ENCODE results near the gene PXK.

The PXK gene

DNA sequence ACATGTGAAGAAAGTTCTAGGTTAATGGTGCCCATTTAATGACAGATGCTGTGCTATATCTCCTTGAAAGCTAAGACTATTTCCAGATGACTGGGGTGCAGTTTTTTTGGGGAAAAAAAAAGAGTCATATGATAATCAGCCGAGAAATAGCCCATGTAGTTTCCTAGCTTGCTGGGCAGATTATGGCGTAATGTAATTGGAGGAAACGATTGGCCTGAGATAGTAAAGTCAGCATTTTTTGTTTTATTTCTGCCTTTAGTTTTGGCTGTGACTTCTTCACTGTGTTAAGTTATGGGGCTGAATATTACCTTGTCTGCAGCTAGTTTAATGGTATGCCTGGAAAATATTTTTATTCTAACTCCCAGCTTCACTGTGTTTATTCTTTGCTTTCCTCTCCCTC lies 77.0 kb downstream of the PXK start:
- DNase-seq (ENCODE audit: low read depth), result no peak
- H3K4me3 ChIP-seq (ENCODE audit: low read depth, low read length), result no peak overlapping the region

GRCh38 chr3:58411036-58411435 lies 78.3 kb downstream of the PXK start:
- no peak for DNase-seq (ENCODE audit: low read depth)
- H3K4me3 ChIP-seq (ENCODE audit: low read depth, low read length), result no peak overlapping the region

GRCh38 chr3:58411851-58412830 lies 79.4 kb downstream of the PXK start:
- DNase-seq (ENCODE audit: low read depth), result no peak
- no peak overlapping the region for H3K4me3 ChIP-seq (ENCODE audit: low read depth, low read length)

DNA sequence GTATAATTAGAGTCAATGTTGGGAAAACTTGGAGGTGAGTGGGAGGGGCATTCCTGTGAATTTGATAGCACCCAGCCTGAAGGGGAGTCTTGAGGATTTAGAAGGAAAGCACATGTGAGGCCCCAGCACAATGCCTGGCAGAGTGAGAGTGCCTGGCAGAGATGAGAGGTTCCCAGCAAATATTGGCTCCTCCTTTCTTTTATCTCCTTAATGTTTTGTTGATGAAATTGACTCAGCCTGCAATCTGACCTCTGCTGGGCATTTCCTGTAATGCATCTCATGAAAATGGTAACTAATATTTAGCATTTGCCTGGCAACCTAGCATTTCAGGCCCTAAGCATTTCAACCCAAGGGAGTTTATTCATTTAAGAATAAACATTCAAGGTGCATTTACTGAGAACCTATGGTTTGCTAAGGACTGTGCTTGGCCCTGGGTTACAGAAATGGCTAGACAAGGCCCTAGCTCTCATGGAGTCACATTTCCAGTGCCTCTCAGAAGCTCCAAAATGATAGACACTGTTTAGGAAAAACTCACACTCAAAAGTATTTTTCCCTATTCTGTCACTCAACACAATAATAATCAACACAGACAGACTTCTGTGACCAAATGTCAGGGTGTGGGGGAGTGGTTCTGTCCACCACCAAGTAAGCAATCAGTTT lies 82.0 kb downstream of the PXK start:
- no peak for DNase-seq (ENCODE audit: low read depth)
- H3K4me3 ChIP-seq (ENCODE audit: low read depth, low read length), result no peak overlapping the region

GRCh38 chr3:58416191-58416590 lies 83.5 kb downstream of the PXK start:
- H3K4me3 ChIP-seq (ENCODE audit: low read depth, low read length), result no peak overlapping the region
- DNase-seq (ENCODE audit: low read depth), result no peak

DNA sequence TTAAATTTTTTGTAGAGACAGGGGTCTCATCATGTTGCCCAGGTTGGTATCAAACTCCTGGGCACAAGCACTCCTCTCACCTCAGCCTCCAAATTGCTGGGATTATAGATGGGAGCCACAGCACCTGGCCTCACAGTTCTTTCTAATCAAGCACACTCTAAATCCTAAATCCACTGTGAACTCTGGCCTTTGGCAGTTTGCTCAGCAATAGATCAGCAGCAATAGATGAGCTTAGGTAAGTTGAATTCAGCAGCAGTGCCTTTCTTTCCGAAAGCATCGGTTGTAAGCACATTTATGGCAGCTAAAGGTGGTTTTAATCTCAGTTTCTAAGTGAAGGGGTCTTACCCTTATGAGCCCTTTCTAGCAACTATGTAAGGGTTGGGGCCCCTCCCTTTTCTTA lies 84.4 kb downstream of the PXK start:
- H3K4me3 ChIP-seq (ENCODE audit: low read depth, low read length), result no peak overlapping the region
- no peak for DNase-seq (ENCODE audit: low read depth)

DNA sequence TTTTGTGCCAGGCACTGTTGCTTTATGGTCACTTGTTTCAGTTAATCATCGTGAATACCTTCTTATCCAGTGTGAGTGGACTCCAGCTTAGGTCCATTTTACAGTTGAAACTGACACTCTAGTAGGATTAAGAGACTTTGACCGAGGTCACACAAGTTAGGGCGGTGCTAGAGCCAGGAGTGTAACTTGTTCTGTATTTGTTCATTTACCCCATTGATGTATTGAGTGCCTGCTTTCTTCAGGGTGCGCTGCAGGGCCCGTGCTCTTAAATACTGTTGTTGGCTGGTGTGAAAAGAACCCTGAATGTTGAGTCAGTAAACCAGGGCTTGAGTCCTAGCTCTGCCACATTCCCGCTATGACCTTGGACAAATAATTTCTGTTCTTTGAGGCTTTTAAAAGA lies 85.5 kb downstream of the PXK start:
- DNase-seq (ENCODE audit: low read depth), result no peak
- no peak overlapping the region for H3K4me3 ChIP-seq (ENCODE audit: low read depth, low read length)

GRCh38 chr3:58419780-58420507 lies 87.3 kb downstream of the PXK start:
- no peak for DNase-seq (ENCODE audit: low read depth)
- H3K4me3 ChIP-seq (ENCODE audit: low read depth, low read length), result no peak overlapping the region

DNA sequence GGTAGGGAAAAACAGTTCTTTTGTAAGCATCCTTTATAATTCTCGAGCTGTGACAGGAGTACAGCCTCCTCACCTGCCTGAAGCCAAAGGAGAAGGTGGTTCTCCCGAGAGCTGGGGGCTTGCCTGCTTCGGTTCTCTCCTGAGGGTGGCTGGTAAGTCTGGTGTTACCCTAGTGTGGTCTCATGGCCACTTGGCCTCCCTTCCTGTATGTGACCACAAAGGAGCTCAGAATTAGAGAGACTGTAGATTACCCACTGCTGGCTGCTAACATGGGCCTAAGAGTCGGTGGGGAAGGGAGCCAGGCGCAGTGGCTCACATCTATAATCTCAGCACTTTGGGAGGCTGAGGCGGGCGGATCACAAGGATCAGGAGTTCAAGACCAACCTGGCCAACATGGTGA lies 88.3 kb downstream of the PXK start:
- H3K4me3 ChIP-seq (ENCODE audit: low read depth, low read length), result no peak overlapping the region
- DNase-seq (ENCODE audit: low read depth), result no peak

- no peak overlapping the region for H3K4me3 ChIP-seq (ENCODE audit: low read depth, low read length)
Measured at GRCh38 chr3:58422756-58423325, 90.1 kb downstream of the PXK start.

DNA sequence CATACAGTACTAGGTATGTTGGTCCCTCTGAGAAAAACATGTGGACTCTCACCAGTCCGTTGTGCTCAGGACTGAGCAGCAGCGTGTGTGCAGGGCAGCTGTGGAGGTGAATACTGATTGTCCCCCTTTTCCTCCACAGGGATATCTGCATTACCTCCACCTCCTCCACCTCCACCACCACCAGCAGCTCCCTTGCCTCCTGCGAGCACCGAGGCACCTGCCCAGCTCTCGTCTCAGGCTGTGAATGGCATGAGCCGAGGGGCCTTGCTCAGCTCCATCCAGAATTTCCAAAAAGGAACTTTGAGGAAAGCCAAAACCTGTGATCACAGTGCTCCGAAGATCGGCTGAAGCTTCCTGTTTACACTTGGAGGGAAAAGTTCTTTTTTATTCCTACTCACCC lies 91.9 kb downstream of the PXK start:
- H3K4me3 ChIP-seq (ENCODE audit: low read depth, low read length), result no peak overlapping the region
- no peak for DNase-seq (ENCODE audit: low read depth)

More at GRCh38 chr3:58422756-58423325, 90.1 kb downstream of the PXK start:
- DNase-seq (ENCODE audit: low read depth), result no peak

DNA sequence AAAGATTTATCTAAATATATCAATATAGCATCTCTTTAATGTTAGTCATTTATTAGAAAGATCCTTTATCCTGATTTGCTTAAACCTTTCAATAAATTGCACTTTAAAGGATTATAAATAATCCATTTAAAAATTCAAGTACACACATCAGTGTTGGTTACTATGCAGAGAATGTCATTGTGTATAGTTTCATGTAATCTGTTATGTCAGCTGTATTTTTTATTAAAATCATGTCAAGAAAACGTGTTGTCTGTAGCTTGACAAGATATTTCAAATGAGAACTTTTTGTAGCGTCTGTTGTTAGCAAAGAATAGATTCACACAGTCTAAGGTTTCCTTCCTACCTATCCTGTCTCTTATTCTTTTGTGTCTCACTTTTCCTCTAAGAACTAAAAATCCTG lies 93.1 kb downstream of the PXK start:
- H3K4me3 ChIP-seq (ENCODE audit: low read depth, low read length), result no peak overlapping the region
- no peak for DNase-seq (ENCODE audit: low read depth)

DNA sequence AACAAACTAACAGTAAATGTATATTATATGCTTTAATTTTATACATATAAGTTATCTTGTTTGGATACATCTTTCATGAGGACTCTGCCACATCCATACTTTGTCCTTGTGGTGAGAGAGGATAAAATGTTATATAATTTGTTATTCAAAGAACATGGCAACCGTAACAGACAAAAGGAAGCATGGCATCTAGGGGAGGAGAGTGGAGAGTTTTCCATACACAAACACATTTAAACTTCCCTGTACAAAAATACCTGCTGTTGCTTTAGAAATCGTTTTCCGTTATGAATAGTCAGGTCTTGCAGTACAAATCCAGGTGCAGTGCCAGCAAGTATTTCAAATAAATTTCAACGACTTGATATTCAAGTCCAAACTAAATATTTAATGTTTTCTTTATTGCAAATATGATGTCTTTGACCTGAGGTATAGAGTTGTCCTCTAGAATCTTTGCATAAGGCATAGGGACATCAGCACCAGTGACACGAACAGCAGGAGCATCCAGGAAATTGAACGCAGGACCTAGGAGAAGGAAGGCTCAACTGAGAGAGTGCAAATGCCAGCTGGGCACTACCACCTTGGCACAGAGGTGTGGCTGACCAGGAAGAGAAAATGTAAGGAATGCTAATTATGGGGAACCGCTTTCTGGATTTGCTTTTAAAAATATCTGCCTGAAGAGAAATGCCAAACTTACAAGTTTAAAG lies 95.1 kb downstream of the PXK start:
- no peak overlapping the region for H3K4me3 ChIP-seq (ENCODE audit: low read depth, low read length)
- DNase-seq (ENCODE audit: low read depth), result no peak

DNA sequence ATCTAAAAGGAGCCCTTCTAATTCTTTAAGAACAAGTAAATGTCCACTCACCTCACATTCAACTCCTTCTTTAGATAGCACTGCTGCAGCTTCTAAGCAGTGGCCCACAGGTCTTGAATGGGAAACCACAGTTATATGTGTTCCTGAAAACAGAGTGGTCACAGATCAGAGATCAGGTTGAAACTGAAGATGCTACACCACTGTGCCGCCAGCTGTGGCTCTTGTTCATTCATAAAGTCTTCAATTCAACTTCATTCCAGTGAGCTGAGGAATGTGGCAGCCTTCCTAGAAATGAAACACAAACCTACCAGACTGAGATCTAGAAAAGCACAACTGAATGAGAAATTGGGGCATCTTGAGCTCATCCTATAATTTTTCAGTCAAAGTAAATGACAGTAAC lies 97.0 kb downstream of the PXK start:
- no peak overlapping the region for H3K4me3 ChIP-seq (ENCODE audit: low read depth, low read length)
- DNase-seq (ENCODE audit: low read depth), result no peak

- peak overlapping the region; percentile 82 for H3K4me3 ChIP-seq (ENCODE audit: low read depth, low read length)
- DNase-seq (ENCODE audit: low read depth), result no peak
Measured at GRCh38 chr3:58432905-58433304, 100.2 kb downstream of the PXK start.

DNA sequence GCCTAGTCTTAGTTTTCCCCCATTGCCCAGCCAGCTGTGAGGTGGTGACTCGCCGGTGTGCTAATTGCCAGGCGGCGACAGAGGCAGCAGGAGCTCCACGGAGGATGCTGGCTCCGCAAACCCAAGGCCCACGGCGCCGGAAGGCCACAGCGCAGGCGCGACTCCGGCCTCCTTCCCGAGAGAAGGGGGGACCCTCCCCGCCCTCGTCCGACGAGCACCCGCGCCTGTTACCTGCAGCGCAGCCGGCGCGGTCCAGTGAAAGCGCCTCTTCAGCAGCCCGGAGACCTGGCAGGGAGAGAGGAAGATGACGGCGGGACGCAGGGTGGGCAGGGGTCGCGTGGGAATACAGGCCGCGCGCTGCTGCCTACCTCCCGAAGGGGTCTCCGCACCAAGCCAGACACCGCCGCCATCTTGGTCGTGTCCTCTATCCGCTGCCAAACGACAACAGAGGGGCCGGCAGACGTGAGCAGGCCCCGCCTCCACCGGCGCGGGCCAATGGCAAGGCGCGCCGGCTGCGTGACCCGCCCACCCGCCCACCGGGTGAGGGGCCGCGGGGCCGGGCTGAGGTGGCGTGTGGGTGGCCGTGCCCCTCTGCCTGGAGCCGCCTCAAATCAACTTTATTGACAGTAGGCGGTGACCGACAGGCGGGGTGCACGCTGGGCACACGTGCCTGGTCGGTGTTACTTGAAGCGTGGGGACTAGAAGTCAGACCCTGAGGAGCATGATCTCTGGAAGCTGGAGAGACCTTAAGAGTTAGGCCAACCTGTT lies 100.9 kb downstream of the PXK start, which contains the start of gene PDHB:
Gene PDHB (minus strand): TSS at position 433 of the 768 bp plus-strand sequence. CDS start 23 bp downstream, at position 410.
- peak; percentile 69 for DNase-seq (ENCODE audit: low read depth)
- peak within 1 kb of the TSS; percentile 82 for H3K4me3 ChIP-seq (ENCODE audit: low read depth, low read length)

DNA sequence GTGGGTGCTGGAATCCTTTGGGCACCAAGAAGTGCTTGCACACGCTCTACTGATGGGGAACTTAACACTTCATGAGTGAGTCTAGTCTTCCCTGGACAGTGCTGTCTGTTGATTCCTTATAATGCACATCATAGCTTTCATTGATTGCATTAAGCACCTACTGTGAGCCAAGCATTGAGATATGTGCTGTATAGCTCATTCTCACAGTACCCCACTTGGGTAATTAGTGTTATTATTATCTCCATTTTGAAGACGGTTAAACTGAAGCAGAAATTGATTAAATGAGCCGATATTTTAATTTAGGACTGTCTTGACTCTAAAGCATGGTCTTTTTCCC lies 101.4 kb downstream of the PXK start:
- DNase-seq (ENCODE audit: low read depth), result no peak
- H3K4me3 ChIP-seq (ENCODE audit: low read depth, low read length), result peak overlapping the region; percentile 36

DNA sequence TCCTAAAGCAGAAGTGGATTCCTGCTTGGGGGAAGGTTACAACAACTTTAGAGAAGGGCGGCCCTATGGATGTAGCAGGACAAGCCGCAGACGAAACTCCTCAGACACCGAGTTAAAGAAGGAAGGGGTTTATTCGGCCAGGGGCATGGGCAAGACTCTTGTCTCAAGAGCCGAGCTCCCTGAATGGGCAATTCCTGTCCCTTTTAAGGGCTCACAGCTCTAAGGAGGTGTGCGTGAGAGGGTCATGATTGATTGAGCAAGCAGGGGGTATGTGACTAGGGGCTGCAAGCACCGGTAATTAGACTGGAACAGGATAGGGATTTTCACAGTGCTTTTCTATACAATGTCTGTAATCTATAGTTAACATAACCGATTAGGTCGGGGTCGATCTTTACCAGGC lies 101.8 kb downstream of the PXK start:
- no peak for DNase-seq (ENCODE audit: low read depth)
- H3K4me3 ChIP-seq (ENCODE audit: low read depth, low read length), result no peak overlapping the region

DNA sequence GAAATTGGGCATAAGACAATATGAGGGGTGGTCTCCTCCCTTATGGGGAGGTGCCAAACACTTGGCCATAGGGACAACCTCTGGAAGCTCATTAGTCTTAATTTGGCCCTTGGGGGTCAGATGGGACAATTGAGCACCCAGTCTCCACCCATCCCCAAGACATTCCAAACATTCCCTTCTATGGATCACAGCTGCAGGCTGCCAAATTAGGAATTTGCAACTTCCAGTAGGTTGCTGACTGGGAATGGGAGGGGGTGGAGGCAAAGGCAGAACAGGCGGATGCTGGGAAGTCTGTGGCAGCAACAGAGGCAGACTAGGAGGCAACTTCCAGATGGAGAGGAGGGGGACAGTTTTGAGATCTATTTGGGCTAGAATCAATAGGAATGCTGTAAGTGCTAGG lies 102.3 kb downstream of the PXK start:
- no peak for DNase-seq (ENCODE audit: low read depth)
- no peak overlapping the region for H3K4me3 ChIP-seq (ENCODE audit: low read depth, low read length)

All from skeletal muscle cell (primary cell).